OCI-LY3 (cell line): ENCODE measurements around the gene PPP1R3C.

Experiments
- EZH2phosphoT487 ChIP-seq: fragments of 200-600 bp; shearing (Covaris generic); IDR thresholded peaks from 2 replicates; pipeline ENCODE4 v1.6.1; 2018; ENCODE audit warnings: antibody characterized with exemption, mixed run types, low read depth
- TF ChIP-seq, protein P1 (sequence below): fragments of 200-600, 300-600 bp; sonication (generic); IDR thresholded peaks from 2 replicates; pipeline ENCODE4 v1.5.1; 2014; ENCODE audit warnings: antibody characterized with exemption, low read length, low read depth

DNA sequence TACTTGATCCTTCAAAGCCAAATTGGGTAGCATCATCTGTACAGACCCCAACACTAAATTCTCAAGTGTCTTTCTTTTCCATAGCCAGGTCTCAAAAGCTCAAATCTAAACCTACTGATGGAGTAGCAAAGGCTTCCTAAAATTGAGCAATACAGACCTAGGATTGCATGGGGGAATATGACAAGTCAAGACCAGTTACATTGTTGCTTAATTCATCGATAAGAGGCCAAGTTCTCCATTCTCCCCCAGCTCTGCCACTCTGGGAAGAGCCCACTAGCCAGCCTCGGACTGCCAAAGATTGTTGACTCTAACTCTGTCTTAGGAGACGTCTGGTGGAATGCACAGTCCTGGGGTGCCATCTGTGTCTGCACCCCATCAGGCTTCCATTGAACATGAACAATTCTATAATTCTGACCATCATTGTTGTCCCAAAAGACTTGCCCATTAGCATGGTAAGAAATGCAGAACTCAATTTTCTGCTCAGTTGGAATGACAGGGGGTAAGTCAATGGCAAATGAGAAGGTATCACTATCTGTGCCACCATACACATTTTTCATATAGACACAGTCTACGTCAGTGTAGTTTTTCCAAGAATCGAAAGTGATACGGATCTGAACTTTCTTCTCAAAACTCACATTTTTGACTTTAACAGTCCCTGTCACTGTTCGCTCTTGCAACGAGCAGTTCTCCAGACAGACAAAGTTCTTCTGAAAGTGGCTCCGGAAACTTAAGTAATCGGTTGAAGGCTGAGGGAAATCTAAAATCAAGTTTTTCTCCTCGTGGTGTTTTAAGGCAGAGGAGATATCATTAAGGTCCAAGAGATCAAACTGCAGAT is 2.9 kb downstream of the PPP1R3C start:
- TF ChIP-seq, protein P1, sequence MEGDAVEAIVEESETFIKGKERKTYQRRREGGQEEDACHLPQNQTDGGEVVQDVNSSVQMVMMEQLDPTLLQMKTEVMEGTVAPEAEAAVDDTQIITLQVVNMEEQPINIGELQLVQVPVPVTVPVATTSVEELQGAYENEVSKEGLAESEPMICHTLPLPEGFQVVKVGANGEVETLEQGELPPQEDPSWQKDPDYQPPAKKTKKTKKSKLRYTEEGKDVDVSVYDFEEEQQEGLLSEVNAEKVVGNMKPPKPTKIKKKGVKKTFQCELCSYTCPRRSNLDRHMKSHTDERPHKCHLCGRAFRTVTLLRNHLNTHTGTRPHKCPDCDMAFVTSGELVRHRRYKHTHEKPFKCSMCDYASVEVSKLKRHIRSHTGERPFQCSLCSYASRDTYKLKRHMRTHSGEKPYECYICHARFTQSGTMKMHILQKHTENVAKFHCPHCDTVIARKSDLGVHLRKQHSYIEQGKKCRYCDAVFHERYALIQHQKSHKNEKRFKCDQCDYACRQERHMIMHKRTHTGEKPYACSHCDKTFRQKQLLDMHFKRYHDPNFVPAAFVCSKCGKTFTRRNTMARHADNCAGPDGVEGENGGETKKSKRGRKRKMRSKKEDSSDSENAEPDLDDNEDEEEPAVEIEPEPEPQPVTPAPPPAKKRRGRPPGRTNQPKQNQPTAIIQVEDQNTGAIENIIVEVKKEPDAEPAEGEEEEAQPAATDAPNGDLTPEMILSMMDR = no peak
- TF ChIP-seq EZH2phosphoT487 = no peak
